PC-9 (cell line): ENCODE data around the gene DNAH12.

Experiments
- CTCF ChIP-seq: fragments of 200-600 bp; sonication (generic); conservative IDR thresholded peaks from 2 replicates; pipeline ENCODE4 v1.6.1; 2017; ENCODE audit warnings: mixed run types, antibody characterized with exemption, mild to moderate bottlenecking, moderate library complexity
- EZH2 ChIP-seq: fragments of 200-600 bp; sonication (generic); IDR thresholded peaks from 2 replicates; pipeline ENCODE4 v1.8.0; 2017; ENCODE audit warnings: antibody characterized with exemption, low read depth

- TF ChIP-seq CTCF: no peak
- TF ChIP-seq EZH2: no peak
Observed at GRCh38 chr3:57309769-57310360, 234.3 kb downstream of the DNAH12 start.
